Measurements from ENCODE around the gene SAFB.

The SAFB gene

GRCh38 chr19:5703819-5704818 lies 81.2 kb downstream of the SAFB start (continued):
- TF ChIP-seq, protein P1, sequence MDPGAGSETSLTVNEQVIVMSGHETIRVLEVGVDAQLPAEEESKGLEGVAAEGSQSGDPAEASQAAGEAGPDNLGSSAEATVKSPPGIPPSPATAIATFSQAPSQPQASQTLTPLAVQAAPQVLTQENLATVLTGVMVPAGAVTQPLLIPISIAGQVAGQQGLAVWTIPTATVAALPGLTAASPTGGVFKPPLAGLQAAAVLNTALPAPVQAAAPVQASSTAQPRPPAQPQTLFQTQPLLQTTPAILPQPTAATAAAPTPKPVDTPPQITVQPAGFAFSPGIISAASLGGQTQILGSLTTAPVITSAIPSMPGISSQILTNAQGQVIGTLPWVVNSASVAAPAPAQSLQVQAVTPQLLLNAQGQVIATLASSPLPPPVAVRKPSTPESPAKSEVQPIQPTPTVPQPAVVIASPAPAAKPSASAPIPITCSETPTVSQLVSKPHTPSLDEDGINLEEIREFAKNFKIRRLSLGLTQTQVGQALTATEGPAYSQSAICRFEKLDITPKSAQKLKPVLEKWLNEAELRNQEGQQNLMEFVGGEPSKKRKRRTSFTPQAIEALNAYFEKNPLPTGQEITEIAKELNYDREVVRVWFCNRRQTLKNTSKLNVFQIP (CRISPR knock-in tag; IDR thresholded peaks at IDR 0.05; ENCODE audit: borderline replicate concordance, low read depth): no peak
- no peak for TF ChIP-seq TOX (CRISPR knock-in tag; IDR thresholded peaks at IDR 0.05; ENCODE audit: borderline replicate concordance)
- no peak for TF ChIP-seq ZNF8 (CRISPR knock-in tag; IDR thresholded peaks at IDR 0.05)
- no peak for TF ChIP-seq ZNF70 (CRISPR knock-in tag; IDR thresholded peaks at IDR 0.05)
- TF ChIP-seq, protein P2, sequence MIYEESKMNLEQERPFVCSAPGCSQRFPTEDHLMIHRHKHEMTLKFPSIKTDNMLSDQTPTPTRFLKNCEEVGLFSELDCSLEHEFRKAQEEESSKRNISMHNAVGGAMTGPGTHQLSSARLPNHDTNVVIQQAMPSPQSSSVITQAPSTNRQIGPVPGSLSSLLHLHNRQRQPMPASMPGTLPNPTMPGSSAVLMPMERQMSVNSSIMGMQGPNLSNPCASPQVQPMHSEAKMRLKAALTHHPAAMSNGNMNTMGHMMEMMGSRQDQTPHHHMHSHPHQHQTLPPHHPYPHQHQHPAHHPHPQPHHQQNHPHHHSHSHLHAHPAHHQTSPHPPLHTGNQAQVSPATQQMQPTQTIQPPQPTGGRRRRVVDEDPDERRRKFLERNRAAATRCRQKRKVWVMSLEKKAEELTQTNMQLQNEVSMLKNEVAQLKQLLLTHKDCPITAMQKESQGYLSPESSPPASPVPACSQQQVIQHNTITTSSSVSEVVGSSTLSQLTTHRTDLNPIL (CRISPR knock-in tag; IDR thresholded peaks at IDR 0.05; ENCODE audit: low read depth): no peak
- TF ChIP-seq ZC3H10 (CRISPR knock-in tag; IDR thresholded peaks at IDR 0.05): no peak

DNA sequence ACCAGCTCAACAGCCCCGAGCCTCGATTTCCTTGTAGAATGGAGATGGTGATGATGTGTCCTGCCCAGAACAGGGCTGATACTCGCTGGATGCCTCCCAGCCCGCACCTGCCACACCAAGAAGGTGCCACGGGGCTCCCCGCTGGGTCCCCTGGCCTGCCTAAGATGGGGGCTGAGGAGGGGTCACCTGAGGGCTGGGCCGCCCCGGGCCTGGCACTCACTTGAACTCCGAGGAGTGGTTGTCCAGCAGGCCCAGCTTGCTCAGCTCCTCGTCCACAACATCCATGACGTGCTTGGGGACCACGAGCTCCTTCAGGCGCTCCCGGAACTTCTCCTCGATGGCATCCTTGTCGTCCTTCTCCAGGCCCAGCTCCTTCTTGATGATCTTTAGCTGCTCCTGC lies 82.7 kb downstream of the SAFB start:
- ATAC-seq: no peak
- TF ChIP-seq OSR1 (CRISPR knock-in tag; IDR thresholded peaks at IDR 0.05) (no peak), SNAI2 (CRISPR knock-in tag; IDR thresholded peaks at IDR 0.05) (no peak), ZNF70 (CRISPR knock-in tag; IDR thresholded peaks at IDR 0.05) (no peak), TSHZ2 (CRISPR knock-in tag; IDR thresholded peaks at IDR 0.05) (no peak), TOX (CRISPR knock-in tag; IDR thresholded peaks at IDR 0.05; ENCODE audit: borderline replicate concordance) (no peak), CSRNP3 (CRISPR knock-in tag; IDR thresholded peaks at IDR 0.05) (no peak), GLIS3 (CRISPR knock-in tag; IDR thresholded peaks at IDR 0.05) (no peak), ZC3H10 (CRISPR knock-in tag; IDR thresholded peaks at IDR 0.05) (no peak), ZNF8 (CRISPR knock-in tag; IDR thresholded peaks at IDR 0.05) (no peak), ZFP3 (CRISPR knock-in tag; IDR thresholded peaks at IDR 0.05) (no peak), ZNF565 (CRISPR knock-in tag; conservative IDR thresholded peaks at IDR 0.05; ENCODE audit: low read depth) (no peak), ESRRG (CRISPR knock-in tag; IDR thresholded peaks at IDR 0.05) (no peak), ARNTL (CRISPR knock-in tag; IDR thresholded peaks at IDR 0.05; ENCODE audit: borderline replicate concordance, low read depth) (no peak)
- TF ChIP-seq, protein P1 (CRISPR knock-in tag; IDR thresholded peaks at IDR 0.05; ENCODE audit: borderline replicate concordance, low read depth): no peak
- TF ChIP-seq, protein P3, sequence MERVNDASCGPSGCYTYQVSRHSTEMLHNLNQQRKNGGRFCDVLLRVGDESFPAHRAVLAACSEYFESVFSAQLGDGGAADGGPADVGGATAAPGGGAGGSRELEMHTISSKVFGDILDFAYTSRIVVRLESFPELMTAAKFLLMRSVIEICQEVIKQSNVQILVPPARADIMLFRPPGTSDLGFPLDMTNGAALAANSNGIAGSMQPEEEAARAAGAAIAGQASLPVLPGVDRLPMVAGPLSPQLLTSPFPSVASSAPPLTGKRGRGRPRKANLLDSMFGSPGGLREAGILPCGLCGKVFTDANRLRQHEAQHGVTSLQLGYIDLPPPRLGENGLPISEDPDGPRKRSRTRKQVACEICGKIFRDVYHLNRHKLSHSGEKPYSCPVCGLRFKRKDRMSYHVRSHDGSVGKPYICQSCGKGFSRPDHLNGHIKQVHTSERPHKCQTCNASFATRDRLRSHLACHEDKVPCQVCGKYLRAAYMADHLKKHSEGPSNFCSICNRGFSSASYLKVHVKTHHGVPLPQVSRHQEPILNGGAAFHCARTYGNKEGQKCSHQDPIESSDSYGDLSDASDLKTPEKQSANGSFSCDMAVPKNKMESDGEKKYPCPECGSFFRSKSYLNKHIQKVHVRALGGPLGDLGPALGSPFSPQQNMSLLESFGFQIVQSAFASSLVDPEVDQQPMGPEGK (CRISPR knock-in tag; IDR thresholded peaks at IDR 0.05; ENCODE audit: borderline replicate concordance): no peak
- TF ChIP-seq, protein P2 (CRISPR knock-in tag; IDR thresholded peaks at IDR 0.05; ENCODE audit: low read depth): no peak
